Adrenal gland (tissue), 12 donors: ENCODE results near the gene FCAMR. TPM values are rescaled to one million over a fixed set of nuclear protein-coding genes. Genes with fewer than 3 reads are reported as not detected.

Experiments
- DNase-seq, 7 donors: peaks; one replicate each; pipeline ENCODE4 v3.0.0-alpha.2; 2019 to 2020
- H3K27ac ChIP-seq, 5 donors: fragments of 200-600 bp; sonication (generic) in 4 of 5; 1 replicate in 3 of 5; 2 replicates in 2 of 5; pipeline versions ENCODE4 v1.5.1 to v1.8.0; 2016 to 2020; ENCODE audit warnings: mild to moderate bottlenecking in 1 of 5
- H3K27me3 ChIP-seq: fragments of 200-600 bp; 2 replicates; pipeline ENCODE4 v1.8.0; 2021
- H3K36me3 ChIP-seq, 2 donors: fragments of 200-600 bp; replicated peaks in 1 of 2; 1 replicate in 1 of 2; 2 replicates in 1 of 2; pipeline versions ENCODE4 v1.5.1 to v1.8.0; 2018 to 2022
- H3K4me1 ChIP-seq, 2 donors: fragments of 200-600 bp; replicated peaks in 1 of 2; 1 replicate in 1 of 2; 2 replicates in 1 of 2; pipeline versions ENCODE4 v1.5.1 to v1.8.0; 2018 to 2021
- H3K4me3 ChIP-seq, 4 donors: fragments of 200-600 bp; sonication (generic) in 3 of 4; one replicate each; pipeline ENCODE4 v1.5.1; 2016 to 2018
- H3K9me3 ChIP-seq, 3 donors: fragments of 200-600 bp; sonication (generic) in 1 of 3; replicated peaks in 1 of 3; 1 replicate in 2 of 3; 2 replicates in 1 of 3; pipeline versions ENCODE4 v1.5.1 to v1.8.0; 2016 to 2021
- POLR2A ChIP-seq, 2 donors: fragments of 450-650 bp; IDR thresholded peaks; one replicate each; pipeline ENCODE4 v1.6.1; 2017; ENCODE audit warnings: antibody characterized with exemption in 2 of 2, mild to moderate bottlenecking in 2 of 2, moderate library complexity in 1 of 2
- WGBS, 4 donors: extraction: QIAGEN DNeasy Blood & Tissue Kit in 2 of 4; methylation state at CpG; one replicate each; pipeline versions ENCODE4 v1.1.5 to v1.1.7; 2013 to 2017; 5-methylcytosine and 5-hydroxymethylcytosine counted together
- intact Hi-C, 2 donors: fragments of 100-400 bp; cut with DNase I; formaldehyde crosslinking; loops; one replicate each; pipeline versions ENCODE4 v1.14.1 to v1.15.0; 2022 to 2023
- polyA plus RNA-seq, 3 donors: library from polyadenylated mRNA; stranded (reverse); fragments of 200-250 nt in 2 of 3; fragments of 350-450 nt in 1 of 3; fragmentation: Illumina TruSeq in 1 of 3; extraction: RNeasy Lipid Tissue Mini Kit (QIAGEN cat#74804) in 1 of 3; gene quantifications; one replicate each; pipeline ENCODE4 v1.2.3, GENCODE V29; 2013 to 2014
- total RNA-seq, 9 donors: library from RNA; depleted of rRNA in 4 of 9; stranded (reverse); fragments of >200 nt in 4 of 9; fragments of 120-200 nt in 1 of 9; fragmentation: NEBNext Ultra II Directional in 1 of 9; extraction: Animal tissue kit (Norgen Biotek cat#: 25700) in 1 of 9; gene quantifications; one replicate each; pipeline versions ENCODE4 v1.1.0 to v1.2.4, GENCODE V29; 2013 to 2023
- TF ChIP-seq, protein P1 (sequence below), 6 experiments: fragments of 450-650 bp in 4 of 6; fragments of 200-600 bp in 2 of 6; sonication (generic) in 1 of 6; IDR thresholded peaks; 1 replicate in 5 of 6; 2 replicates in 1 of 6; pipeline versions ENCODE4 v1.5.1 to v1.8.0; 2016 to 2021; ENCODE audit warnings: antibody characterized with exemption in 6 of 6, mild to moderate bottlenecking in 2 of 6, moderate library complexity in 1 of 6
- donor health status: healthy with polysubstance abuse.
- donor health status: Bipolar disorder and iron deficiency.
- donor health status: DM: yes; HTN: yes; CAD: no.
- donor health status: DM: no; HTN: no; CAD: no.
- donor health status: DM: no; HTN: no; CAD: no.
- donor health status: DM: yes; HTN: yes; CAD: no.

FCAMR gene
- total and polyA plus RNA-seq, 12 donors: not detected

DNA sequence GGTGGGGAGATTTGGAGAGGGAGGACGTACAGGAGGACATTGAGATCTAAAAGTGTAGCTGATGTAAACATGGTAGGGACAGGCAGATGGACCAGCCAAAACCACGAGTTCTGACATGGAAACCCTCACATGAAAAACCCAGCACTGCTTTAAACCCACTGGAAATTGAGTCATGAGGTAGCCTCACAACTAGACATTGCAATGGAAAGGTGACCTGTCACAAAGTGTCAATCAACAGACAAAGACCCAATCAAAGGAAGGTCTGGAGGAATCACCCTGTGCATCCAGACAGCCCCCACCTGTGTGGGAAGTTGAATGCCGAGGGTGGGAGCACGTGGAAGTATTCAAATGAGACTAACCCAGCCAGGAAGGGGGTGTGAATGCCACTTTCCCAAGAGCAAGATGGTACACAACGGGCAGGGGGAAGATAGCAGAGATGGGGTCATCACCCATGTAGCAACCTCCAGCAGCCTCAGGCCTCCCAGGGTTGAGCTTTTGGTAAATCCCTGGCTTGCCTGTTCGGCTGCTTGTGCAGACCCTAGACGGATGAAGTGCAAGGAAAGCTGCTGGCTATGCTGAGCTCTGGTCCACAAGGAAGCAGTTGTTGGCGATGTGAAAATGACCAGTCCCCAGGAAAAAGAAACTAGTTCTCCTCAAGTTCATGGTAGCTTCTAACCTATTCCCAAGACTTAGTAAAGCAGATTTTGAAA, 54.1 kb downstream of the FCAMR start:
- Histone ChIP-seq H3K27me3 (peaks cover 6% of the 10 kb centered on the region), H3K4me3 (no peak overlapping the region), H3K9me3 (no peaks in the 10 kb centered on the region), H3K36me3 (no peaks in the 10 kb centered on the region), H3K27ac (no peak overlapping the region), H3K4me1 (no peaks in the 10 kb centered on the region)
- no peak for DNase-seq
- TF ChIP-seq, protein P1, sequence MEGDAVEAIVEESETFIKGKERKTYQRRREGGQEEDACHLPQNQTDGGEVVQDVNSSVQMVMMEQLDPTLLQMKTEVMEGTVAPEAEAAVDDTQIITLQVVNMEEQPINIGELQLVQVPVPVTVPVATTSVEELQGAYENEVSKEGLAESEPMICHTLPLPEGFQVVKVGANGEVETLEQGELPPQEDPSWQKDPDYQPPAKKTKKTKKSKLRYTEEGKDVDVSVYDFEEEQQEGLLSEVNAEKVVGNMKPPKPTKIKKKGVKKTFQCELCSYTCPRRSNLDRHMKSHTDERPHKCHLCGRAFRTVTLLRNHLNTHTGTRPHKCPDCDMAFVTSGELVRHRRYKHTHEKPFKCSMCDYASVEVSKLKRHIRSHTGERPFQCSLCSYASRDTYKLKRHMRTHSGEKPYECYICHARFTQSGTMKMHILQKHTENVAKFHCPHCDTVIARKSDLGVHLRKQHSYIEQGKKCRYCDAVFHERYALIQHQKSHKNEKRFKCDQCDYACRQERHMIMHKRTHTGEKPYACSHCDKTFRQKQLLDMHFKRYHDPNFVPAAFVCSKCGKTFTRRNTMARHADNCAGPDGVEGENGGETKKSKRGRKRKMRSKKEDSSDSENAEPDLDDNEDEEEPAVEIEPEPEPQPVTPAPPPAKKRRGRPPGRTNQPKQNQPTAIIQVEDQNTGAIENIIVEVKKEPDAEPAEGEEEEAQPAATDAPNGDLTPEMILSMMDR (IDR thresholded peaks at IDR 0.05): no peak
- TF ChIP-seq POLR2A (IDR thresholded peaks at IDR 0.05): no peak
- intact Hi-C loops: loop anchor here (10.0 kb wide), 3 partner anchors 281 to 441 kb away; partner anchors contain the start of genes DYRK3 (in 2 of the 2) and IKBKE (in 1 of the 2)
- 64 to 78% (median 75%) methylated on average over 7 to 8 of the region's 8 CpGs for WGBS, 4 donors

DNA sequence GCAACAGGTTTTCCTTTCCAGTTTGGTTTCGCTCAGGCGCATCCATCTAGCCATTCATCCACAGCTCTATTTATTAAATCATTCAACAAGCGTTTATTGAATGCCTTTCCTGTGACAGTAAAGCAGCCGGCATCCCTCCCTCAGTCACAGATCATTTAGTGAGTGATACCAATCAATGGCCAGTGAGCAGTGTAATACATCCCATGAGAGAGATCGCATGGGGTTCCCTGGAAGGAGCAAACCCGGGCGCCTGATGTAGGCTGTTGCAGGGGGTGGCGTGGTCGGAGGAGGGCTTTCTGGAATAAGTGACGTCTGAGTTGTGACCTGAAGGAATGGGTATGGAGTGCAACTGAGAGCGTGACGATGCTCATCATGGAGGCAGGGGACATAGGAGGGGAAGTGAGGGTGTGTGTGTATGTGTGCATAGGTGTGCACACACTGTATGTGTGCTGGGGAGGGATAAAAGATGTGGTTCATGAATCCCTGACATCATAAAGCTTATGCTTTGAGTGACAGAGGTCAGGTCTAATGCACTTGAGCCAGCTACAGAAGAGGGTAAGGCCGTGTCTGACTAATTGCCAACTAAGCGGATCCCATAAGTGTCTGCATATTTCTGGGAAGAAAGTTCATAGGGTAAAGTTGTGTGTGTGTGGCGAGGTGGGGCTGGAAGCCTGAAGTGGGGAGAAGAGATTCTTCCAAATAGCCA, 55.1 kb downstream of the FCAMR start:
- Histone ChIP-seq H3K9me3 (no peaks in the 10 kb centered on the region), H3K4me3 (no peak overlapping the region), H3K27ac (no peak overlapping the region), H3K27me3 (peaks cover 6% of the 10 kb centered on the region), H3K4me1 (no peaks in the 10 kb centered on the region), H3K36me3 (no peaks in the 10 kb centered on the region)
- 79 to 84% (median 80%) methylated on average over 15 of the region's 15 CpGs for WGBS, 4 donors
- no peak for TF ChIP-seq POLR2A (IDR thresholded peaks at IDR 0.05)
- TF ChIP-seq, protein P1 (IDR thresholded peaks at IDR 0.05): no peak
- no peak for DNase-seq
- intact Hi-C loops: loop anchor here (10.0 kb wide), 3 partner anchors 280 to 440 kb away; partner anchors contain the start of genes DYRK3 (in 2 of the 2) and IKBKE (in 1 of the 2)

DNA sequence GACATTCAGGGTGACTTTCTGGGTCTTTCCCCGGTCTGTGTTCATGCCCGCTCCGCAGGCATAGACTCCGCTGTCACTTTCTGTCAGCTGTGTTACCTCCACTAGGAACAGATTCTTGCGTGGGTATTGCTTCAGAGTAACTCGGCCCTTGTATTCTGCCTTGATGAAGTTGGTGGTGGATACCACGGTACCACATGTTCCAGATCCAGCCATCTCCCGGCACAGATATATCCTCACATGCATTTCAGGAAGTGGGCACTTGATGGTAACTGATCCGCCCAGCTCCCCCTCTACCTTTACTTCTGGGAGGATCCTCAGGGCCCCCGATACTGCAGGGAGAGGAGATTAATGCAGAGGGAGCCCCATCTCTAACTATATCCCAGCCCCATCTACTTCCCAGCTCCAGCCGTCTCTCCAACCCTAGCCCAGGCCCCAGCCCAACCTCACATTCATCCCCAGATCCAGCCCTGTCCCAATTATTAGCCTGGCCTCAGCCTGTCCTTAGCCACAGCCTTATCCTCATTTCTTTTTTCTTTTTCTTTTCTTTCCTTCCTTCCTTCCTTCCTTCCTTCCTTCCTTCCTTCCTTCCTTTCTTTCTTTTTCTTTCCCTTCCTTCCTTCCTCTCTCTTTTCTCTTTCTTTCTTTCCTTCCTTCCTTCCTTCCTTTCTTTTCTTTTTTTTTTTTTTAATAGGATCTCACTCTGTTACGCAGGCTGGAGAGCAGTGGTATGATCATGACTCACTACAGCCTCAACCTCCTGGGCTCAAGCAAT, 56.3 kb downstream of the FCAMR start:
- no peak for DNase-seq
- H3K4me3 ChIP-seq: no peak overlapping the region
- intact Hi-C loops: loop anchor here (5.0 to 10.0 kb wide), 4 partner anchors 182 to 439 kb away; partner anchors contain the start of genes DYRK3 (in 2 of the 2) and IKBKE (in 1 of the 2)
- no peaks in the 10 kb centered on the region for H3K36me3 ChIP-seq
- TF ChIP-seq, protein P1 (IDR thresholded peaks at IDR 0.05): no peak
- TF ChIP-seq POLR2A (IDR thresholded peaks at IDR 0.05): no peak
- 75 to 80% (median 77%) methylated on average over 12 of the region's 12 CpGs for WGBS, 4 donors
- peaks cover 6% of the 10 kb centered on the region for H3K27me3 ChIP-seq
- peaks cover 9 to 12% of the 10 kb centered on the region in 2 donors for H3K4me1 ChIP-seq
- H3K9me3 ChIP-seq: no peaks in the 10 kb centered on the region
- no peak overlapping the region for H3K27ac ChIP-seq
